ENCODE data around the gene IFTAP. TPM values are rescaled to one million over a fixed set of nuclear protein-coding genes. Genes with fewer than 3 reads are reported as not detected.
A peak's percentile ranks its signal among the peaks of the same experiment; 100 is the strongest.

Gene IFTAP
- total RNA-seq, 1 experiment from 2014 or later, result 27.6 TPM

DNA sequence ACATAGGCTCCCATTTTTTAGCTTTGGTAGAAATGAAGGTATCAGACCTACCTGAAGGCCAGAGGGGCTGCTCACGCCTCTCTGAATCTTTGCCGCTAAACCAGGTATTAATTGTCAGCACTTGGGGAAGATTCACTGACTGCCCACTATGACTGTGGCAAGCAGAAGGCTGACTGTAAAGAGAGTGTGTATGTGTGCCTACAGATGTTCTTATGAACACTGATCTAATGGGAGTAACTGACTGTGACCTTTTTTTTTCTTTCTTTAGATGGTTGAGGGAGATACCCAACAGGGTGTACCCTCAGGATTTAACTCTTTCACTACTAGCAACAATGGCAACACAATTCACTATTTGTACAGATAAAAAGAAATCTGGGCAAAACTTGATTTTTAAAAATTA is 3.7 kb downstream of the IFTAP start, which contains the start of gene RAG2:
RAG2 (minus strand) TSS at position 186 of the 400 bp plus-strand sequence. CDS start 4,068 bp downstream, outside the sequence.
- no peak for DNase-seq (ENCODE audit: low read depth)

GRCh38 chr11:36600180-36600579 is 5.9 kb downstream of the IFTAP start:
- no peak for DNase-seq (ENCODE audit: low read depth)

- DNase-seq (ENCODE audit: low read depth), result no peak
These were observed 6.9 kb downstream of the IFTAP start for GRCh38 chr11:36601155-36601554.

GRCh38 chr11:36602135-36602534 is 7.8 kb downstream of the IFTAP start:
- DNase-seq (ENCODE audit: low read depth), result no peak

- DNase-seq (ENCODE audit: low read depth), result no peak
These were observed 11.2 kb downstream of the IFTAP start for GRCh38 chr11:36605221-36606216.

- no peak for DNase-seq (ENCODE audit: low read depth)
These were observed 14.3 kb downstream of the IFTAP start for GRCh38 chr11:36608491-36609199.

DNA sequence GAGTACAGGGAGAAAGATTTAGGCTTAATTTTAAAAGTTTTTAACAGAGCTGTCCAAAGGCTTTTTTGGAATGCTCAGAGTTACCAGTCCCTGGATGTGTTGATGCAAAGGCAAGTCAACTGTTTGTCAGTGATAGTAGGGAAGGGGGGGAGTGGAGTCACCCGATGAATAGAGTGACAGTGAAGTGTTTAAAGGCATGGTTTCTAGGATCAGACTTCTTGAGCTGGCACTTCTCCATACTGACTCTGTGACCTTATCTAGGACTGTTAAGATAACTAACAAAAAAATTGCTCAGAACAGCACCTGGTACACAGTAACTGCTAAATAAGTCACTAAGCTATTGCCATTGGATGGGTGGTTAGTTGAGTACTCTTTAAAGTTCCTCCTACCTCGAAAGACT is 15.1 kb downstream of the IFTAP start:
- DNase-seq (ENCODE audit: low read depth), result no peak

DNA sequence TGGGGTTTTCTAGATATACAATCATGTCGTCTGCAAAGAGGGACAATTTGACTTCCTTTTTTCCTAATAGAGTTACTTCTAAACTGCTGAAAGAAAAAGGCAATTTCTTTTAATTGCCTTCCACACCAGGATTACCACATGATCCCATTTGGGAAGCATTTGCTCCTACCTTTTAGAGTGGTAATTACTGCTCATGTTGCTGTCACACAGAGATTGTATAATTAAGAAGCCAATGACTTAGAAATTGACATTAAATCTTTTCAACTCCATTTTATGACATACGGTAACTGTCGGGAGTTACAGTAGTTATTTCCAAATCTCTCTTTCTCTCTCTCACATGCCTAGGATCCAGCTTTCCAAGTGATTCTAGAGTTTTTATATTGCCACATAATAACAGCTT is 21.5 kb downstream of the IFTAP start:
- no peak for DNase-seq (ENCODE audit: low read depth)

- DNase-seq (ENCODE audit: low read depth), result no peak
These were observed 23.5 kb downstream of the IFTAP start for GRCh38 chr11:36617543-36618362.

GRCh38 chr11:36618363-36619047 is 24.2 kb downstream of the IFTAP start:
- no peak for DNase-seq (ENCODE audit: low read depth)

- peak; percentile 40 for DNase-seq (ENCODE audit: low read depth)
These were observed 25.2 kb downstream of the IFTAP start for GRCh38 chr11:36619502-36619901.

DNA sequence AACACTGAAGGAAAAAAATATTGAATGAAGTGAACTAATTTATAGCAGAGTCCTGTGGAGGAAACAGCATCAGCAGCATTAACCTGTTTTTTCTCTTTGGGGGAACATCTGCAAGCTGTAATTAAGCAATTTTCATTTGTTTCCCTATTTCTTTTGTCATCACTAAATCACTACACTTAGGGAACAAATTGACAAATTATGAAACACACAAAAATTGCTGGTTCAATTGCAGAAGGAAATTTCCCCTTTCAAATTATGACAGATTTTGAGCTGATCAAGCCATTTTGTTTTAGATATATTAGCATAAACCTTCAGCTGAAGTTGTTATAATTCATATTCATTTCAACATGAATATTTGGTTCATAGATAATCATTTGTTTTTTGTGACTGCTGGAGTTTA is 25.9 kb downstream of the IFTAP start:
- DNase-seq (ENCODE audit: low read depth), result no peak

DNA sequence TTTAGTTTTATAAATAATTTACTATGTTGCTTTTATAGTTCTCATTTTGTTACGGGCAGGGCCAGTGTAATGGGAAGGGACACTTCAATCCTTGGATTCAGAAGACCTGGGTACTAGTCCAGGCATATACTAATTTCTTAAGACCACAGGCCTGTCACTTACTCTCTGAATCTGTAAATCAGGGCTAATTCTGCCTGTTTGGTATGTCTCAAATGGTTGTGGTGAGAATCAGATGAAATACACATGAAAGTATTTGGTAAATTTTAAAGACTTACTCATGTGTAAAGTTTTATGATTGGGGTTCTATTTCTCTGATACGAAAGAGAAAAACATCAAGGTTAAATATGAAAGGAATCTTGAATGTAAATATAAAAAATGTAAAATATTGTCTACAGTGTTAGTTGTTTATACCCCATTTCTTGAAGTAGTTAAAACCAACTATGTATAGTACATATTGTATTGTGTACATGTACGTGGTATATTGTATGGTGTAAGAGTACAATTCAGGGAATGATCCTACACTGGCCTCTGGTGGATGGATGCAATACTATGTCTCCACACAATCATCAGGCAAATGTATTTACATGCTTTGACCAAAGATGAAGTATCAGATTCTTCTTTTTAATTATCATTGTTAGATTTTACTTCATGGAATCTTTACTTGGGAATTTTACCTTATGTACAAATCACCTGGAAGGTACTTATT is 28.3 kb downstream of the IFTAP start:
- peak; percentile 28 for DNase-seq (ENCODE audit: low read depth)

GRCh38 chr11:36623494-36623893 is 29.2 kb downstream of the IFTAP start:
- no peak for DNase-seq (ENCODE audit: low read depth)

GRCh38 chr11:36627006-36627405 is 32.7 kb downstream of the IFTAP start:
- no peak for DNase-seq (ENCODE audit: low read depth)

- DNase-seq (ENCODE audit: low read depth), result peak; percentile 60
These were observed 33.2 kb downstream of the IFTAP start for GRCh38 chr11:36627471-36627870.

DNA sequence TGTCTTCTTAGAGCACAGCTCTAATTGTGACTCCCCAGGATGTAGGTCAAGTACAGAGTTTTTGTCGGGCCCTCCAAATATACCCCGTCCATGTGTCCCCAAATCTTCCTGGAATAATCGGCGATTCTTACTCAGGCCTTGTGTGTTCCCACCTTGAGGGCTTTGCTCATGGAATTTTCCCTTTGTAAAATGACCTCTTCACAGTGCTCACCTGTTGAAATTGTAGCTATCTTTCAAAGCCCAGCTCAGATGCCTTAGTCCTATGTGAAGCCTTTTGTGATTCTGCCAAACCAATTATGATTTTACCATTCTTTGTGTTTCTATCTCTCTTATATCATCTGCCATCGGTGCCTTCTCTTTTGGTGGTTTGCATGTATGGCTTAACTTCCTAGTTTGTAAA is 33.8 kb downstream of the IFTAP start:
- DNase-seq (ENCODE audit: low read depth), result no peak

GRCh38 chr11:36628765-36629244 is 34.5 kb downstream of the IFTAP start:
- DNase-seq (ENCODE audit: low read depth), result no peak

- no peak for DNase-seq (ENCODE audit: low read depth)
These were observed 37.5 kb downstream of the IFTAP start for GRCh38 chr11:36631774-36632173.
